Coronary artery (tissue), 2 donors: Measurements from ENCODE around the gene CDPF1.

Source experiments
- DNase-seq: peaks from one replicate; pipeline ENCODE4 v3.0.0-alpha.2; 2017; ENCODE audit warnings: low spot score
- H3K27ac ChIP-seq, 2 donors: fragments of 200-600 bp; sonication (generic); one replicate each; pipeline ENCODE4 v1.5.1; 2016 to 2019
- H3K4me3 ChIP-seq: fragments of 200-600 bp; sonication (generic); 2 replicates; pipeline ENCODE4 v1.5.1; 2016; ENCODE audit warnings: mild to moderate bottlenecking, moderate library complexity
- CTCF ChIP-seq: fragments of 200-600 bp; sonication (generic); IDR thresholded peaks from one replicate; pipeline ENCODE4 v1.5.1; 2019; ENCODE audit warnings: antibody characterized with exemption

Gene CDPF1

GRCh38 chr22:46240907-46241306 is 9.2 kb downstream of the CDPF1 start:
- no peak for TF ChIP-seq CTCF
- no peak for DNase-seq
- Histone ChIP-seq H3K27ac (no peak overlapping the region), H3K4me3 (no peak overlapping the region)

- TF ChIP-seq CTCF = no peak
- no peak overlapping the region for H3K27ac ChIP-seq
- no peak for DNase-seq
- H3K4me3 ChIP-seq = no peak overlapping the region
Measured at GRCh38 chr22:46240506-46240905, 9.6 kb downstream of the CDPF1 start.

- TF ChIP-seq CTCF = no peak
- no peak overlapping the region for H3K27ac ChIP-seq
- DNase-seq = no peak
- H3K4me3 ChIP-seq = no peak overlapping the region
Measured at GRCh38 chr22:46240073-46240472, 10.0 kb downstream of the CDPF1 start.

- no peak for TF ChIP-seq CTCF
- no peak for DNase-seq
- no peak overlapping the region for H3K4me3 ChIP-seq
- no peak overlapping the region for H3K27ac ChIP-seq
Measured at GRCh38 chr22:46239261-46240048, 10.6 kb downstream of the CDPF1 start.

GRCh38 chr22:46238541-46238940 is 11.6 kb downstream of the CDPF1 start:
- DNase-seq = no peak
- Histone ChIP-seq H3K4me3 (no peak overlapping the region), H3K27ac (no peak overlapping the region)
- TF ChIP-seq CTCF = no peak

DNA sequence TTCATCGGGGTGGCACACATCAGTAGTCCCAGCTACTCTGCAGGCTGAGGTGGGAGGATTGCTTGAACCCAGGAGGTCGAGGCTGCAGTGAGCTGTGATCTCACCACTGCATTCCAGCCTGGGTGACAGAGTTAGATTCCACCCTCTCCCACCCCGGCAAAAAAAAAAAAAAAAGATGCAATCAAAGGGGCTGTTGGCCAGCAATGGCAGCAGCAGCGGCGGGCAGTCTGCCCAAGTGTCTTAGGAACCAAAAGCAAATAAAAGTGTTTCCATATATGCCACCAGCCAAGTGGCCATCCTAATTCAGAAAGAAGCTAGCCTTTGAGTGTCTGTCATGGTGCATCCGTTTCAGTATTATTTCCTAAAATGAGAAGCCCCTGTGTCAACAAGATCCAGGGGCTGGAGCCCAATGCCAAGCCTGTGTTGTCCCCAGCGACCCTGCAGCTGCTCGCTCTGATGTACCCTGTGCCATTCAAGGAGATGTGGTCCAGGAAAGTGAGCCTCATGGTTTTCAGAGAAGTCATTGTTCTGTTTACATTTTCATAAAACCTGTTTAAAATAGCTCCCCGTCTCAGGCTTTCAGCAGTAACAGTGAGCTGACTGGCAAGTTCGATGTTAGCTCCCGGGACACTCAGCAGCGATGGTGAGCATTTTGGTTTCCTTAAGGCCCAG is 12.5 kb downstream of the CDPF1 start:
- no peak overlapping the region for H3K4me3 ChIP-seq
- no peak for DNase-seq
- TF ChIP-seq CTCF = no peak
- no peak overlapping the region for H3K27ac ChIP-seq

DNA sequence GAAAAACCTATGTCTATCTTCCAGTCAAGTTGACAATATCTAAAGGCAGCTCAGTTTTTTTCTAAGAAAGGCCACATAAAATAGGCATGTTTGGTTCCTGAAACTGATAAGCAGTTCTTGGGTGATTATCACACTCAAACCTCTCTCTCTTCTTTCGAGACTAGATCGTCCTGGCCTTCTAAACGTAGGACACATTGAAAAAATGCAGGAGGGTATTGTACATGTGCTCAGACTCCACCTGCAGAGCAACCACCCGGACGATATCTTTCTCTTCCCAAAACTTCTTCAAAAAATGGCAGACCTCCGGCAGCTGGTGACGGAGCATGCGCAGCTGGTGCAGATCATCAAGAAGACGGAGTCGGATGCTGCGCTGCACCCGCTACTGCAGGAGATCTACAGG is 15.1 kb downstream of the CDPF1 start:
- Histone ChIP-seq H3K27ac (no peak overlapping the region), H3K4me3 (no peak overlapping the region)
- TF ChIP-seq CTCF = no peak
- DNase-seq = no peak
